GM12801 (cell line): ENCODE measurements around the gene CASZ1.

Experiments
- CTCF ChIP-seq: IDR thresholded peaks from one replicate; pipeline ENCODE4 v1.5.1; 2011; ENCODE audit warnings: control low read depth; ENCODE audit not compliant: insufficient read length; ENCODE audit errors: extremely low read depth

Gene CASZ1

GRCh38 chr1:10701145-10701544 lies 95.3 kb downstream of the CASZ1 start:
- no peak for TF ChIP-seq CTCF

- no peak for TF ChIP-seq CTCF
Observed at GRCh38 chr1:10699470-10699835, 97.0 kb downstream of the CASZ1 start.

- no peak for TF ChIP-seq CTCF
Observed at GRCh38 chr1:10698726-10699469, 97.5 kb downstream of the CASZ1 start.

- TF ChIP-seq CTCF, result no peak
Observed at GRCh38 chr1:10697621-10698160, 98.8 kb downstream of the CASZ1 start.

- TF ChIP-seq CTCF, result no peak
Observed at GRCh38 chr1:10696977-10697376, 99.5 kb downstream of the CASZ1 start.

- no peak for TF ChIP-seq CTCF
Observed at GRCh38 chr1:10694633-10695627, 101.5 kb downstream of the CASZ1 start.

GRCh38 chr1:10694274-10694632 lies 102.2 kb downstream of the CASZ1 start:
- TF ChIP-seq CTCF, result no peak
